HFFc6 (cell line): Measurements from ENCODE around the gene RNF213. TPM values are rescaled to one million over a fixed set of nuclear protein-coding genes. Genes with fewer than 3 reads are reported as not detected.

ENCODE experiments used
- DNase-seq: peaks from one replicate; pipeline ENCODE4 v3.0.0-alpha.2; 2018
- H3K27ac Mint-ChIP-seq: 2 replicates; pipeline ENCODE4 v1.8.0; 2020; ENCODE audit warnings: mild to moderate bottlenecking, mixed read lengths
- H3K27me3 Mint-ChIP-seq: 2 replicates; pipeline ENCODE4 v1.8.0; 2021; ENCODE audit warnings: mild to moderate bottlenecking, moderate library complexity, mixed read lengths; ENCODE audit not compliant: insufficient read depth
- H3K36me3 Mint-ChIP-seq: 2 replicates; pipeline ENCODE4 v1.8.0; 2021; ENCODE audit warnings: low read depth, mixed read lengths
- H3K4me1 Mint-ChIP-seq: 2 replicates; pipeline ENCODE4 v1.8.0; 2020; ENCODE audit warnings: low read depth, mixed read lengths
- H3K4me3 Mint-ChIP-seq: 2 replicates; pipeline ENCODE4 v1.8.0; 2020; ENCODE audit warnings: mild to moderate bottlenecking, moderate library complexity, mixed read lengths
- H3K9me3 Mint-ChIP-seq: 2 replicates; pipeline ENCODE4 v1.8.0; 2020; ENCODE audit warnings: mild to moderate bottlenecking, mixed read lengths
- total RNA-seq, 6 experiments: library from RNA; stranded (reverse); fragmentation: NEBNext Ultra II Directional; extraction: Animal tissue kit (Norgen Biotek cat#: 25700); gene quantifications; 2 replicates in 1 of 6; 3 replicates in 5 of 6; pipeline ENCODE4 v1.2.3, GENCODE V29; 2021
- TF ChIP-seq, protein P1 (sequence below): fragments of 200-600 bp; sonication (generic); IDR thresholded peaks from 2 replicates; pipeline ENCODE4 v1.5.0; 2021; ENCODE audit warnings: antibody characterized with exemption, mild to moderate bottlenecking

Gene RNF213
- total RNA-seq, 6 experiments from 2014 or later = 42.0 to 51.6 (median 48.3) TPM

DNA sequence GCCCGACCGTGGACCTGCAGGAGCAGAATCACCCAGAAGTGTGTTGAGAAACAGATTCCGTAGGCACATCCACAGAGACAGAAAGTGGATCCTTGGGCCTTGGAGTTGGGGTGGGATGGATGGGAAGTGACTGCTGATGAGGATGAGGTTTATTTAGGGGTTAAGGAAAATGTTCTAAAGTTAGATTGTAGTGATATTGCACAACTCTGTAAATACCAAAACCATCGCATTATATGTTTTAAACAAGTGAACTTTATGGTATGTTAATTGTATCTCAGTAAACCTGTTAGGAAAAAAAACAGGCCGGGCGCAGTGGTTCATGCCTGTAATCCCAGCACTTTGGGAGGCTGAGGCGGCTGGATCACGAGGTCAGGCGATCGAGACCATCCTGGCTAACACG, 157.9 kb downstream of the RNF213 start:
- H3K4me3 Mint-ChIP-seq = no peak overlapping the region
- TF ChIP-seq, protein P1, sequence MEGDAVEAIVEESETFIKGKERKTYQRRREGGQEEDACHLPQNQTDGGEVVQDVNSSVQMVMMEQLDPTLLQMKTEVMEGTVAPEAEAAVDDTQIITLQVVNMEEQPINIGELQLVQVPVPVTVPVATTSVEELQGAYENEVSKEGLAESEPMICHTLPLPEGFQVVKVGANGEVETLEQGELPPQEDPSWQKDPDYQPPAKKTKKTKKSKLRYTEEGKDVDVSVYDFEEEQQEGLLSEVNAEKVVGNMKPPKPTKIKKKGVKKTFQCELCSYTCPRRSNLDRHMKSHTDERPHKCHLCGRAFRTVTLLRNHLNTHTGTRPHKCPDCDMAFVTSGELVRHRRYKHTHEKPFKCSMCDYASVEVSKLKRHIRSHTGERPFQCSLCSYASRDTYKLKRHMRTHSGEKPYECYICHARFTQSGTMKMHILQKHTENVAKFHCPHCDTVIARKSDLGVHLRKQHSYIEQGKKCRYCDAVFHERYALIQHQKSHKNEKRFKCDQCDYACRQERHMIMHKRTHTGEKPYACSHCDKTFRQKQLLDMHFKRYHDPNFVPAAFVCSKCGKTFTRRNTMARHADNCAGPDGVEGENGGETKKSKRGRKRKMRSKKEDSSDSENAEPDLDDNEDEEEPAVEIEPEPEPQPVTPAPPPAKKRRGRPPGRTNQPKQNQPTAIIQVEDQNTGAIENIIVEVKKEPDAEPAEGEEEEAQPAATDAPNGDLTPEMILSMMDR = no peak
- DNase-seq = no peak
- H3K27me3 Mint-ChIP-seq = peaks cover 4% of the 10 kb centered on the region; the same call in 1 of the 2 replicates
- peaks cover 29% of the 10 kb centered on the region for H3K36me3 Mint-ChIP-seq
- peaks cover 27% of the 10 kb centered on the region for H3K4me1 Mint-ChIP-seq
- H3K27ac Mint-ChIP-seq = no peak overlapping the region
- H3K9me3 Mint-ChIP-seq = no peaks in the 10 kb centered on the region

DNA sequence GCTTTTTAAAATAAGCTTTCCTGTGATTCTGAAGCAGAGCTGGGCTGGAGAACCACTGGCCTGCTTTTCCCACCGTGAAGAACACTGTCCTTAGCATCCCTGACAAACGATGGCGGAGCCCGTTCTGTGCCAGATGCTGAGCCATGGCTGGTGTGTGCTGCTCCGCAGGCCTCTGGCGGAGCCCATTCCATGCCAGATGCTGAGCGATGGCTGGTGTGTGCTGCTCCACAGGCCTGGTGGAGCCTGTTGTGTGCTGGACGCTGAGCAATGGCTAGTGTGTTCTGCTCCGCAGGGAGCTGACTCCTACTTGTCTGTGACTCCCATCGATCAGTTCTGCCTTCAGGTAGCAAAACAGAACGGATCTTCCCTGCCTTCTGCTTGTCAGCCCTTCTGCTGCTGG, 158.6 kb downstream of the RNF213 start:
- peaks cover 3% of the 10 kb centered on the region; the same call in 1 of the 2 replicates for H3K27me3 Mint-ChIP-seq
- TF ChIP-seq, protein P1 = no peak
- H3K9me3 Mint-ChIP-seq = no peaks in the 10 kb centered on the region
- DNase-seq = no peak
- H3K4me3 Mint-ChIP-seq = no peak overlapping the region
- peaks cover 21% of the 10 kb centered on the region for H3K4me1 Mint-ChIP-seq
- H3K36me3 Mint-ChIP-seq = peaks cover 29% of the 10 kb centered on the region
- H3K27ac Mint-ChIP-seq = no peak overlapping the region

DNA sequence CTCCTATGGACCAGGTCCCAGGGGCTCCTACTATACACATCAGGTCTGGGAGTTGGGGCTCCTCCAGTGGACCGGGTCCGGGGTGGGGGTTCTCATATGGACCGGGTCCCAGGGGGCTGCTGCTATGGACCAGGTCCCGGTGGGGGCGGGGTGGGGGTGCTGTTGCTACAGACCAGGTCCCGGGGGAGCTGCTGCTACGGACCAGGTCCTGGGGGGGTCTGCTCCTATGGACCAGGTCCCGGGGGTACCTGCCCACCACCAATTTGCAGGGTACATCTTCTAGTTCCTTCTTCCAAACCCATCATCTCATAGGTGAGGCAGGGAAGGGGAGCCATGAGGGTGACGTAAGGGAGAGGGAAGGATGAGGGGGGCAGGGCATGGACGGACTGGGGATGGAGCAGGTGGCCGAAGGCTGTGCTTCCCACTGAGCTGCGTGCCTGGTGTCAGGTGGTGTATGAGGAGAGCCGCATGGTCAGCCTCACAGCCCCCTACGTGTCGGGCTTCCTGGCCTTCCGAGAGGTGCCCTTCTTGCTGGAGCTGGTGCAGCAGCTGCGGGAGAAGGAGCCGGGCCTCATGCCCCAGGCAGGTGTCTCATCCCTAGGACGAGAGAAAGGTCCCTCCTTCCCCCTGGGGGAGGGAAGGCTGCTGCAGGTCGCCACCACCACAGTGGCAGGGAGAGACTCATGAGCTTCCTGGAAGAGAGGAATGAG, 160.9 kb downstream of the RNF213 start:
- DNase-seq = no peak
- H3K4me3 Mint-ChIP-seq = no peak overlapping the region
- no peaks in the 10 kb centered on the region for H3K27me3 Mint-ChIP-seq
- H3K4me1 Mint-ChIP-seq = peaks cover 12% of the 10 kb centered on the region
- H3K9me3 Mint-ChIP-seq = no peaks in the 10 kb centered on the region
- TF ChIP-seq, protein P1 = no peak
- H3K36me3 Mint-ChIP-seq = peaks cover 29% of the 10 kb centered on the region
- no peak overlapping the region for H3K27ac Mint-ChIP-seq

DNA sequence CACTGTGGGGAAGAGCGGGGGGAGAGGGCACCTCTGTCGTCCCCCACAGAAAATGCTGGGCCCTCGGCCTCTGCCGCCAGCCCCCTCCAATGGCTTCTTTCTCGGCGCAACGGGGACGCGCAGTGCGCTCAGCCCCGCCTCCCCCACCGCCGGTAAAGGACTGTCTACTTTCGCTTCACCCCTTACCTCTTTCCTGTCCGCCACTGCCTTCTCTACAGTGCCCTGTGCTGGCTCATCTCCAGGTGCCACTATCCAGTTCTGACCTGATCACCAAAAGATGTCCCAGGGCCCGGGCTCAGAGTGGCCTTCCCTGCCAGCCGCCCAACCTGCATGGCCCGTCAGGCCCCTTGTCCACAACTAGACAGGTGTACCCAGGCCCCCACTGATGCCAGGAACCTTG, 161.6 kb downstream of the RNF213 start:
- H3K27ac Mint-ChIP-seq = no peak overlapping the region
- DNase-seq = no peak
- no peak overlapping the region for H3K4me3 Mint-ChIP-seq
- TF ChIP-seq, protein P1 = no peak
- H3K4me1 Mint-ChIP-seq = peaks cover 11% of the 10 kb centered on the region
- H3K27me3 Mint-ChIP-seq = no peaks in the 10 kb centered on the region
- H3K9me3 Mint-ChIP-seq = no peaks in the 10 kb centered on the region
- H3K36me3 Mint-ChIP-seq = peaks cover 24% of the 10 kb centered on the region

DNA sequence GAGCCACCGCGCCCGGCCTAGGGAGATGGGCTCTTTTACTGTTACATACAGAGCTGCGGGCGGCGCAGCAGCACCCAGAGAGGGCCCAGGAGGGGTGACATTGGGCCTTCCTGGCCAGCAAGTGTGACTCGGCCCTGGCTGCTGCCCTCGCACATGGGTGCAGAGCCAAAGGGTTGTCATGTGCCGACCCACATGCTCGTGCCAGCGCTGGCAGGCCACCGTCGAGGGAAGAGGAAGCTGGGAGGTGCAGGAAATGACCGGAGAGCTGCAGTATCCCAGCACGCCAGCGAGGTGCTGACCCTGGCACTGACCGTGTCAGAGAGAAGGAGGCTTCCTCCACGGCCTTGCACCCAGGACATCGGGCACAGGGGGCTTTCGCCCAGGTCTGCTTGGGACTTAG, 162.3 kb downstream of the RNF213 start:
- no peak for DNase-seq
- no peaks in the 10 kb centered on the region for H3K27me3 Mint-ChIP-seq
- TF ChIP-seq, protein P1 = no peak

More for the DNA sequence above, 162.3 kb downstream of the RNF213 start:
- no peak overlapping the region for H3K4me3 Mint-ChIP-seq
- peaks cover 17% of the 10 kb centered on the region for H3K36me3 Mint-ChIP-seq
- H3K4me1 Mint-ChIP-seq = peaks cover 6% of the 10 kb centered on the region
- no peak overlapping the region for H3K27ac Mint-ChIP-seq
- H3K9me3 Mint-ChIP-seq = no peaks in the 10 kb centered on the region
